ENCODE measurements around the gene TRPM5. TPM values are rescaled to one million over a fixed set of nuclear protein-coding genes. Genes with fewer than 3 reads are reported as not detected.
"Not testable (repeated sequence)": the region's sequence is repeated elsewhere in the genome, so short reads cannot be mapped to it uniquely, and the experiment has no call there.

TRPM5 gene
- total RNA-seq, 2 donors from 2014 or later = 1.3 to 1.9 TPM

- Histone ChIP-seq H3K9ac (ENCODE audit: low read depth in 2 of 2, low read length in 2 of 2) (no peak overlapping the region), H3K4me3 (no peak overlapping the region), H3K9me3 (no peaks in the 10 kb centered on the region), H3K27me3 (no peaks in the 10 kb centered on the region), H3K4me1 (no peaks in the 10 kb centered on the region), H3K36me3 (no peaks in the 10 kb centered on the region), H3K27ac (no peak overlapping the region)
- DNase-seq = no peak
- intact Hi-C loops (cut with DNase I) = no loop called here
- TF ChIP-seq CTCF (IDR thresholded peaks at IDR 0.05) = no peak
Observed at GRCh38 chr11:2482745-2483144, 38.4 kb upstream of the TRPM5 start.

- no peak for DNase-seq
- H3K36me3 ChIP-seq = no peaks in the 10 kb centered on the region
- no peaks in the 10 kb centered on the region for H3K27me3 ChIP-seq
- no peak overlapping the region for H3K27ac ChIP-seq
- no peak overlapping the region for H3K4me3 ChIP-seq
- H3K9me3 ChIP-seq = no peaks in the 10 kb centered on the region
- no peak overlapping the region for H3K9ac ChIP-seq (ENCODE audit: low read depth in 2 of 2, low read length in 2 of 2)
- H3K4me1 ChIP-seq = no peaks in the 10 kb centered on the region
- no peak for TF ChIP-seq CTCF (IDR thresholded peaks at IDR 0.05)
- intact Hi-C loops (cut with DNase I) = no loop called here
Observed at GRCh38 chr11:2482204-2482603, 37.9 kb upstream of the TRPM5 start.

- intact Hi-C loops (cut with DNase I) = no loop called here
- Histone ChIP-seq H3K9me3 (no peaks in the 10 kb centered on the region), H3K4me1 (no peaks in the 10 kb centered on the region), H3K4me3 (no peak overlapping the region), H3K27ac (no peak overlapping the region), H3K9ac (ENCODE audit: low read depth in 2 of 2, low read length in 2 of 2) (no peak overlapping the region), H3K36me3 (no peaks in the 10 kb centered on the region), H3K27me3 (no peaks in the 10 kb centered on the region)
- TF ChIP-seq CTCF (IDR thresholded peaks at IDR 0.05) = no peak
- no peak for DNase-seq
Observed at GRCh38 chr11:2481253-2481652, 36.9 kb upstream of the TRPM5 start.

GRCh38 chr11:2480874-2481220, 36.5 kb upstream of the TRPM5 start:
- Histone ChIP-seq H3K36me3 (no peaks in the 10 kb centered on the region), H3K27me3 (no peaks in the 10 kb centered on the region), H3K27ac (no peak overlapping the region), H3K4me3 (no peak overlapping the region), H3K9me3 (no peaks in the 10 kb centered on the region), H3K4me1 (no peaks in the 10 kb centered on the region), H3K9ac (ENCODE audit: low read depth in 2 of 2, low read length in 2 of 2) (no peak overlapping the region)
- TF ChIP-seq CTCF (IDR thresholded peaks at IDR 0.05) = no peak
- no peak for DNase-seq
- intact Hi-C loops (cut with DNase I) = no loop called here

GRCh38 chr11:2480067-2480873, 36.0 kb upstream of the TRPM5 start:
- intact Hi-C loops (cut with DNase I); H3K4me1 ChIP-seq; DNase-seq; H3K4me3 ChIP-seq; H3K9ac ChIP-seq (ENCODE audit: low read depth in 2 of 2, low read length in 2 of 2); H3K9me3 ChIP-seq; H3K27me3 ChIP-seq; H3K36me3 ChIP-seq; H3K27ac ChIP-seq: not testable (repeated sequence)

- no peak for TF ChIP-seq CTCF (IDR thresholded peaks at IDR 0.05)
- Histone ChIP-seq H3K9me3 (no peaks in the 10 kb centered on the region), H3K9ac (ENCODE audit: low read depth in 2 of 2, low read length in 2 of 2) (no peak overlapping the region), H3K27ac (no peak overlapping the region), H3K27me3 (no peaks in the 10 kb centered on the region), H3K4me1 (no peaks in the 10 kb centered on the region), H3K36me3 (no peaks in the 10 kb centered on the region), H3K4me3 (no peak overlapping the region)
- no peak for DNase-seq
- intact Hi-C loops (cut with DNase I) = no loop called here
Observed at GRCh38 chr11:2477936-2478335, 33.6 kb upstream of the TRPM5 start.

Measured in colonic mucosa (tissue), 4 donors.